Natural killer cell treated with Interleukin-12 subunit alpha and Interleukin-12 subunit beta and Interleukin-15 and Interleukin-18, amount 100 ng/mL, for 72 hours (primary cell): ENCODE measurements around the gene BICD2. TPM values are rescaled to one million over a fixed set of nuclear protein-coding genes. Genes with fewer than 3 reads are reported as not detected.

Experiments
- ATAC-seq, 2 donors: fragments of 150-1000 bp; cut with Tn5 transposase in 1 of 2; sonication (Bioruptor Pico), chemical (Tn5 transposase) in 1 of 2; 2 replicates each; pipeline ENCODE4 v1.10.0; 2021
- DNase-seq: peaks from one replicate; pipeline ENCODE4 v3.0.0; 2022; ENCODE audit warnings: low spot score
- H3K27ac Mint-ChIP-seq, 2 donors: 1 replicate in 1 of 2; 2 replicates in 1 of 2; pipeline ENCODE4 v1.8.0; 2022; ENCODE audit warnings: mixed read lengths in 2 of 2, mild to moderate bottlenecking in 1 of 2, moderate library complexity in 1 of 2
- H3K27me3 Mint-ChIP-seq, 2 donors: 1 replicate in 1 of 2; 2 replicates in 1 of 2; pipeline ENCODE4 v1.8.0; 2022; ENCODE audit warnings: mixed read lengths in 2 of 2
- H3K36me3 Mint-ChIP-seq: one replicate; pipeline ENCODE4 v1.8.0; 2022; ENCODE audit warnings: mixed read lengths
- H3K4me1 Mint-ChIP-seq, 2 donors: 1 replicate in 1 of 2; 2 replicates in 1 of 2; pipeline ENCODE4 v1.8.0; 2022; ENCODE audit warnings: low read depth in 2 of 2, mixed read lengths in 2 of 2, mild to moderate bottlenecking in 1 of 2
- H3K4me3 Mint-ChIP-seq: one replicate; pipeline ENCODE4 v1.8.0; 2022; ENCODE audit warnings: mixed read lengths
- H3K9me3 Mint-ChIP-seq: 2 replicates; pipeline ENCODE4 v1.8.0; 2022; ENCODE audit warnings: mixed read lengths
- total RNA-seq, 2 donors: library from RNA; stranded (reverse); gene quantifications; one replicate each; pipeline ENCODE4 v1.2.3, GENCODE V29; 2022

The BICD2 gene
- total RNA-seq, 2 donors from 2014 or later = 31.8 to 37.9 TPM

DNA sequence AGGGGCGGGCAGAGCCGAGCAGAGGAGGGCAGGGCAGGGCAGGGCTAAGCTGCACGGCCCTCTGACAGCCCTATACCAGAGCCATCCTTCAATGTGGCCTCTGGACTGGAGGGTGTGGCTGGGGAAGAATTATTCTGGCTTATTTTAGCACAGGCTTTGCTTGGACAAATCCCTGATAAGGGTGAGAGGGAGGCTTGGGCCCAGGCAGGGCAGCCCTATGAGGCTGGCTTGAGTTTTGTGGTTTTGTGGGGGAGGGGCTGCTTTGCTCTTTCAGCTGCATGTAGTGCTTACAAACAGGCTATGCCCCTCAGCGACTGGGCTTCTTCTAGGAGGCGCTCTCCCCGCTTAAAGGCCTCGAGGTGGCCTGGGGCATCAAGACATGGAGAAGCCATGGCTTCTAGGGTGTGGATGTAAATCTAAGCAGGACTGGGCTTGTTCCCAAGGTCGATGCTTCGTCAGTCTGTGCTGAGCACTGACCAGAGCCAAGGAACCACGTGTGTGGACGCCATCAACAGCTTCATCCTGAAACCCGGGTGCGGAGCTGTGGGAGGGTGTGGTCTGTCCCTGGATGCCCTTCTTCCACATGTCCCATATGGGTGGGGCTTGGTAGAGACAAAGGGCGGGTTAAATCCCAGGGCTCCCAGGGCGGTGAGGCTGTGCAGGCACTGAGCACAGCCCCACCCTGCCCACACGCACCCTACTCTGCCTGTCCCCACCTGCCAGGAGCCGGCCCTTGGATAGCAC lies 49.0 kb downstream of the BICD2 start:
- no peak for ATAC-seq
- Mint-ChIP-seq H3K36me3 (no peaks in the 10 kb centered on the region), H3K4me1 (peaks cover 10 to 19% of the 10 kb centered on the region in 2 donors), H3K27ac (no peak overlapping the region), H3K4me3 (no peak overlapping the region), H3K9me3 (no peaks in the 10 kb centered on the region), H3K27me3 (no peaks in the 10 kb centered on the region)
- no peak for DNase-seq

DNA sequence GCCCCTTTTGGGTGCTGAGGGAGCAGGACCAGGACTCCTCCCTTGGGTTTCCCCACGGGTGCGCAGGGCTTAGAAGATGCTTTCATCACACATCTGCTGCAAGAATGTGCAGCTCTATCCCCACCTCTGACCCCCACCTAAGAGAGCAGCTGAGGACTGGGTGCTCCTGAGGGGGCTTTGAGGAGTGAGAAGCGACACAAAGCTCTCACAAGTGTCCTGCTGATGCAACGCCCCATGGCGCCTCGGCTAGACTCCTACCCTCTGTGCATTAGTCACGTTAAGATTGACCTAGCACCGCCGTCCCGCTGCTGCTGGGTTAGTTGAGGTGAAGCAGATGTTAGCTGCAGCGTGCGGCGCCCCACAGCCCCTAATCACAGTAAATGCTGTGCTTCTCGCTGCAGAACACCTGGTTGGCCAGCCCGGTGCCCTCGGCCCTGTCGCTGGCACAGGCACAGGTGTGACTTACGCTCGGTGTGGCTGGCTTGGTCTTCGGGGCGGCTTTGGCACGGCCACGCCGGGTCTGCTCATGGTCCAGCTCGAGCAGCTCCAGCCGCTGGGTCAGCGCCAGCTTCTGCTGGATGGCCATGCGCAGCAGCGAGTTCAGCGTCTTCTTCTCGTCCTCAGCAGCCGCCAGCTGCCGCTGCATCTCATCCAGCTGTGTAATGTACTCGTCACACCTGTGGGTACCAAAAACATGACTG lies 49.7 kb downstream of the BICD2 start:
- H3K27me3 Mint-ChIP-seq = no peaks in the 10 kb centered on the region
- no peaks in the 10 kb centered on the region for H3K9me3 Mint-ChIP-seq
- ATAC-seq = no peak
- peaks cover 10 to 18% of the 10 kb centered on the region in 2 donors for H3K4me1 Mint-ChIP-seq
- DNase-seq = no peak
- no peak overlapping the region for H3K27ac Mint-ChIP-seq
- no peak overlapping the region for H3K4me3 Mint-ChIP-seq
- H3K36me3 Mint-ChIP-seq = no peaks in the 10 kb centered on the region

DNA sequence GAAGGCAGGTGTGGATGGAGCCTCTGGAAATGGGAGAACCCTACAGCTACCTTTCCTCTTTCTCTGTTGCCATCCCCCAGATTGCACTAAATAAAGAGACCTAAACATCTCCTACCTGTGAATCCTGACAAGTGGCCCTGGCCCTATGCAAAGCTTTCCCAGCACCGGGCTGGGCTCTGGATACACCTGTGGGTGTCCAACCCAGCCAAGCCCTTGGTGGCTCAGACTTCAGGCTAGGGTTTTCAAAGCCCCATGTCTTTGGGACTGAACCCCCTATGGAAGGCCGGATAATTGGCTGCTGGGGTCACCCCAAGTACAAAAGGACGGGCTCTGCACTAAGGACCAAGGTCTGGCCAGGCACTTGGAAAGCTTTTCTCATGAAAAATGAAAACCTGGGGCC lies 50.6 kb downstream of the BICD2 start:
- ATAC-seq = no peak
- Mint-ChIP-seq H3K27ac (no peak overlapping the region), H3K4me3 (no peak overlapping the region), H3K27me3 (no peaks in the 10 kb centered on the region), H3K4me1 (peaks cover 10 to 18% of the 10 kb centered on the region in 2 donors), H3K9me3 (no peaks in the 10 kb centered on the region), H3K36me3 (no peaks in the 10 kb centered on the region)
- no peak for DNase-seq

DNA sequence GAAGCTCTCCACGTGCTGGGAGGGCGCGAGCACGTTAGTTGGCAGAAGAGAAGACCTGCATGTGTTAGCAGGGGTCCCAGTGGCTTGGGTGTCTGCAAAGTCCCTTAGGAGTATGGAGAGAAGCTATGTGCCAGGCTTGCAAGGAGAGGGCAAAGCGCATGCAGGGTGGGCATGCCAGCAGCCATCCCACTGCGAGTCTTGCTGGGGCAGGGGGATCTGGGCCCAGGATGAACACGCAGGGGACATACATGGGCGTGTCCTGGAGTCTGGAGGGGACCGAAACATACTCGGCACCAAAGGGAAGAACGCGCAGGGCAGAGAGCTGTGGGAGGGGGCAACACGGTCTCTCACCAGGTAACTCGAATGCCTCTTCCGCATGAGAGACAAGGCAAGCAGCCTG lies 51.1 kb downstream of the BICD2 start:
- DNase-seq = no peak
- H3K36me3 Mint-ChIP-seq = no peaks in the 10 kb centered on the region

DNA sequence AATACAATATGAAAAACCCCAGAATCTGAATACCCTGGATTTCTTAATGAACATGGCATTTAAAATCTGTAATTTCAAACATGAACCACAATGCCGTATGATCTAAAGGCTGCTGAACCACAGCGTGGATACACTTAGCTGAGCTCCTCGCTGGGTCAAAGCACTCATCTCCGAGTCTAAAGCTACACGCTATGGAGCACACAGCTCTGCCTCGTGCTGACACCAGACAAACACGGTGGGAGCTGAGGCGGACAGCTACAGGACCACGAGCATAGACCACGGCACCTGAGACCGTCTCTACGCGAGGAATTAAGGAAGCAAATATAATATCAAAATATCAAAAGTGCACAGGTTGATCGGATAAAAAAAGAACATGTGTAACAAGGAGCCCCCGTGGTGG lies 51.9 kb downstream of the BICD2 start:
- DNase-seq = no peak
- H3K4me1 Mint-ChIP-seq = peaks cover 10 to 18% of the 10 kb centered on the region in 2 donors
- H3K4me3 Mint-ChIP-seq = peak overlapping the region; percentile 53
- H3K27ac Mint-ChIP-seq = peak overlapping the region; percentile 55 to 71
- ATAC-seq = no peak
- no peaks in the 10 kb centered on the region for H3K9me3 Mint-ChIP-seq
- no peaks in the 10 kb centered on the region for H3K27me3 Mint-ChIP-seq
- H3K36me3 Mint-ChIP-seq = no peaks in the 10 kb centered on the region

More for the DNA sequence above, 51.1 kb downstream of the BICD2 start:
- Mint-ChIP-seq H3K27me3 (no peaks in the 10 kb centered on the region), H3K4me3 (no peak overlapping the region), H3K9me3 (no peaks in the 10 kb centered on the region), H3K4me1 (peaks cover 10 to 18% of the 10 kb centered on the region in 2 donors), H3K27ac (peak overlapping the region in 1 of 2 donors; percentile 71)
- no peak for ATAC-seq

DNA sequence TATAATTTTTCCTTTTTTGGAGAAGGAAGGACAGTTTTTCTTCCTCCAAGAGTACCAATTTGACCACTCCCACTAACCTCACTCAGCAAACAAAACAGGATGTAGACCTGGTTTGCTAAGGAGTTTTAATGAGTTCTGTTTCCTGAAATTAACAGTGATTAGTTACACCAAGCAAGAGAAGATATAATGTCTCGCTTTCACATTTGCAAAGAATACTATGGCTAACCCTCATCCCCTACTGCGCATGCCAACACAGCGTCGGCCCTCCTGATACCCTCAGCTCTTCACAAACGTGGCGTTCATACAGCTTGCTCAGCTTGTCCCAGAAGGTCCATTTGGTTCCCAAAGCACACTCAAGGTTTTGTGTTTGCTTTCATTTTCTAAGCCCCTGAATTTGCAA lies 52.8 kb downstream of the BICD2 start:
- Mint-ChIP-seq H3K9me3 (no peaks in the 10 kb centered on the region), H3K4me3 (peak overlapping the region; percentile 53), H3K36me3 (no peaks in the 10 kb centered on the region), H3K27me3 (no peaks in the 10 kb centered on the region), H3K27ac (peak overlapping the region; percentile 55 to 71), H3K4me1 (peaks cover 13 to 18% of the 10 kb centered on the region in 2 donors)
- ATAC-seq (peak in 1 of 2 donors; percentile 37), DNase-seq (no peak)

DNA sequence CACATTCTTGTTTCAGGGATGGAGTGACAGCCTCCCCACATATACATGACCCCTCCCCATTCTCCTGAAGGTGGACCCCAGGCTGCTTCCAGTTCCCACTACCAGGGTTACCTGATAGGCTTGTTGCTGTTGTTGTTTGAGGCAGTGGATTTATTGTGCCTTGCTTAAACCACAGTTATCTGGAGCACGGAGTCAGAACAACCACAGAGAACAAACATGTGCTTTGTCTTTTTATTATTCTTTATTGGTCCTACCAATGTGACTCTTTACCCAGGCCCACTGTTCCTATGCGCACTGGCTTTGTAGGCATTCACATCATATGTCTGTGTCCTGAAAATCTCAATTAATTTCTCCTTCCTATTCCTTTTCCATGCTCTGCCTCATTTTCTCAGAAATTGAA lies 53.5 kb downstream of the BICD2 start:
- Mint-ChIP-seq H3K36me3 (no peaks in the 10 kb centered on the region), H3K27ac (peak overlapping the region; percentile 55 to 71), H3K27me3 (no peaks in the 10 kb centered on the region), H3K4me3 (no peak overlapping the region), H3K4me1 (peaks cover 15 to 21% of the 10 kb centered on the region in 2 donors), H3K9me3 (no peaks in the 10 kb centered on the region)
- ATAC-seq = no peak
- DNase-seq = no peak

DNA sequence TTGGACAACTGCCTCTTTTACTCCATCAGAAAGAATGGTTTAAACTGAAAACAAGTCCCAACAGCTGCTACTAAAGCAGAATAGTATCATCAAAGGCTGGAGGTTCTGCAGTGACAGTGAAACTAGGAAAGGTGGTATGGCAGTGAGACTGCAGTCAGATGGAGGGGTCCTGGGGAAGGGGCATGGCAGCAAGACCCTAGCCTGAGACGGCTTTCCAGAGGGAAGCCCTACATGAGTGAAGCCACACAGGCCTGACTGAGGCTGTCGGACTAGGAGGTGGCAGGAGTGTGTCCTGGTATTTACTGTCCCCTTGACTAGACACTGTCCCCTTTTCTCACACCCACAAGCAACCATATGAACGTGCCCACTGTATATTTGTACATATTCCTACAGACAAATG lies 54.3 kb downstream of the BICD2 start:
- Mint-ChIP-seq H3K4me3 (no peak overlapping the region), H3K27me3 (no peaks in the 10 kb centered on the region), H3K9me3 (no peaks in the 10 kb centered on the region), H3K4me1 (peaks cover 17 to 24% of the 10 kb centered on the region in 2 donors), H3K27ac (no peak overlapping the region), H3K36me3 (no peaks in the 10 kb centered on the region)
- no peak for DNase-seq
- no peak for ATAC-seq

DNA sequence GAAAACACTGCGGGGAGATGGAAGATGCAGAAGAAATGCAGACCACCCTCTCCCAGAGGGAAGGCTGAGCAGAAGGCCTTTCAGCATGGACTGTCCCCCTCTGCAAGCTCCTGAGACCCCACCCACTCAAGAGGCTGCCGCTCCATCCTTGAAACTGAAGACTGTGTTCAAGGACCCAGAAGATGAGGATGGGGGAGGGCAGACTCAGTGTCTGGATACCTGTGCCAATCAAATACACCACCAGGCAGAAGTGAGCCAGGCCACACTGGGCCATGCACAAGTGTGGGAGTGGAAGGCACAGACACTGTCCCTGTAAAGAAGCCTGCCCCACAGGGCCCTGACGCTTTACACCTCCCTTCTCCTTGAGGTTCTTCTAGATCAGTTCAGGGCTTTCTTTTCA lies 54.7 kb downstream of the BICD2 start:
- DNase-seq = no peak
- H3K9me3 Mint-ChIP-seq = no peaks in the 10 kb centered on the region

DNA sequence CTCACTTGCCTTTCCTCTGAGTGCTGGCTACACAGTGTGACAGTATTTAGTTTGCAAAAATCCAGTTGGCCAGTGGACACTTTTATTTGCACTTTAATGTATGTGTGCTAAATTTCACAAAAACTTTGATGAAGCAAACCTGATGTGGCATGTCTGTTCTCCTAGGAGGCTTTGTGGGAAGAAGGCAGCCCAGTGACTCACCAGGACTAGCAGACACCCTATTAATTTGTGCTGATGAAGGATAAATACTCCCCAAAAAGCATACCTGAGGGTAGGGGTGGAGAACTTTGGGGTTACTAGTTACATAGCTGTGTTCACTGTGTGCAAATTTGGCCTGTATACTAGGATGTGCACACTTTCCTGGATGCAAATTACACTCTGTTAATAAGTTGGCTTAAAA lies 55.4 kb downstream of the BICD2 start:
- ATAC-seq (no peak), DNase-seq (no peak)
- Mint-ChIP-seq H3K27ac (no peak overlapping the region), H3K4me1 (peaks cover 17 to 24% of the 10 kb centered on the region in 2 donors), H3K27me3 (no peaks in the 10 kb centered on the region), H3K9me3 (no peaks in the 10 kb centered on the region), H3K36me3 (no peaks in the 10 kb centered on the region), H3K4me3 (no peak overlapping the region)

More for the DNA sequence above, 54.7 kb downstream of the BICD2 start:
- no peak for ATAC-seq
- H3K36me3 Mint-ChIP-seq = no peaks in the 10 kb centered on the region
- H3K27me3 Mint-ChIP-seq = no peaks in the 10 kb centered on the region
- H3K4me1 Mint-ChIP-seq = peaks cover 17 to 24% of the 10 kb centered on the region in 2 donors
- no peak overlapping the region for H3K27ac Mint-ChIP-seq
- H3K4me3 Mint-ChIP-seq = no peak overlapping the region

DNA sequence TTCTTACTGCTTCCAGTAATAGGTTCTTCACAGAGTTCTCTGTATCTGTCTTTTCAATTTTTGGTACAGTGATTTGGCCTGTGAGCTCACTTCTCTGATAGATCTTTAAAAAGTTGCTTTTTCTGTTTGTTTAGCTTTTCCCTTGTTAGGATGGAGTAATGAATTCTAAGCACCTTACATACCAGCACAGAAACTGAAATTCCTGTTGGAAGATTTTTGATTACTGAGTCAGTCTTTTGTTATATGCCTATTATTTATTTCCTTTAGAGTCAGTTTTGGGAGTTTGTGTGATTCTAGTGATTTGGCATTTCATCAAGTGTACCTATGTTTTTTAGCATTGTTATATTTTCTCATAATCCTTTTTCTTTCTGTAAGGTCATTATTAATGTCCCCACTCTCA lies 57.1 kb downstream of the BICD2 start:
- H3K4me3 Mint-ChIP-seq = no peak overlapping the region
- peaks cover 4% of the 10 kb centered on the region for H3K36me3 Mint-ChIP-seq

DNA sequence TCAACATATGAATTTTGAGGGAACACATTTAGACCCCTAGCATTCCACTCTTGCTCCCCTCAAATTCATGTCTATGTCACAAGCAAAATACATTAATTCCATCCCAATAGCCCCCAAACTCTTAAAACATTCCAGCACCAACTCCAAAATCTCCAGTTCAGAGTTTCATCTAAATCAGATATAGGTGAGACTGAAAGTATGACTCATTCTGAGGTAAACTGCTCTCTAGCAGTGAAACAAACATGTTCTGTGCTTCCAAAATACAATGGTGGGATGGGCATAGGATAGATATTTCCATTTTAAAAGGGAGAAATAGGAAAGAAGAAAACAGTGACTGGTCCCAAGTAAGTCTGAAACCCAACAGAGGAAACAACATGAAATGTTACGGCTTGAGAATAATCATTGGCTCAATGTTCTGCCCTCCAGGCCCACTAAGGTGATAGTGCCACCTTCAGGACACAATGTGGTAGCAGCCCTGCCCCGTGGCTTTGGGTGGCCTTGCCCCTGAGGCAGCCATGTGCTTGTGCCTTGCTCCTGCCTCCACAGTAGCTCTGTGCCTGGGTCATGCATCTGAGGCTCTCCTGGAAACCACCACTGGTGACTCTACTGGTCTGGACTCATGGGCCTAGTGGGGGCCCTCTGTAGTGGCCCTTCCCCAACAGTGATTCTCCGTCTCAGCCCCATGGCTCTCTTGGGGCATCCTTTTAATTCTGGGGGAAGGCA lies 58.3 kb downstream of the BICD2 start:
- Mint-ChIP-seq H3K36me3 (peaks cover 4% of the 10 kb centered on the region), H3K27ac (peak overlapping the region in 1 of 2 donors; percentile 12), H3K4me3 (no peak overlapping the region), H3K9me3 (no peaks in the 10 kb centered on the region), H3K4me1 (peaks cover 8% of the 10 kb centered on the region in 2 donors), H3K27me3 (no peaks in the 10 kb centered on the region)
- ATAC-seq = peak in 1 of 2 donors; percentile 75
- DNase-seq = no peak

More for the DNA sequence above, 57.1 kb downstream of the BICD2 start:
- Mint-ChIP-seq H3K4me1 (peaks cover 15 to 19% of the 10 kb centered on the region in 2 donors), H3K9me3 (no peaks in the 10 kb centered on the region), H3K27me3 (no peaks in the 10 kb centered on the region), H3K27ac (no peak overlapping the region)
- ATAC-seq (no peak), DNase-seq (no peak)

DNA sequence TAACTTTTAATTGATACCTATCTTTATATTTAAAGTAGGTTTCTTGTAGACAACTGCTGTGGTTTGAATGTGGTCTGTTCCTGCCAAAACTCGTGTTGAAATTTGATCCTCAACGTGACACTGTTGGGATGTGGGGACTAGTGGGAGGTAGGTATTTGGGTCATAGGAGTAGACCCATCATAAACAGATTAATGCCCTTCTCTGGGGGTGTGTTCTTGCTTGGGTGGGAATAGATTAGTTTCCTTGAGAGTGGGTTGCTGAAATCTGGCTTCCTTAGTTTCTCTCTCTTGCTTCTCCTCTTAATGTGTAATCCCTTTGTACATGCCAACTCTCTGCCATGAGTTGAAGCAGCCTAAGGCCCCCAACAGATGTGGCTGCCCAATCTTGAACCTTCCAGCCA lies 60.1 kb downstream of the BICD2 start:
- H3K4me3 Mint-ChIP-seq = no peak overlapping the region

DNA sequence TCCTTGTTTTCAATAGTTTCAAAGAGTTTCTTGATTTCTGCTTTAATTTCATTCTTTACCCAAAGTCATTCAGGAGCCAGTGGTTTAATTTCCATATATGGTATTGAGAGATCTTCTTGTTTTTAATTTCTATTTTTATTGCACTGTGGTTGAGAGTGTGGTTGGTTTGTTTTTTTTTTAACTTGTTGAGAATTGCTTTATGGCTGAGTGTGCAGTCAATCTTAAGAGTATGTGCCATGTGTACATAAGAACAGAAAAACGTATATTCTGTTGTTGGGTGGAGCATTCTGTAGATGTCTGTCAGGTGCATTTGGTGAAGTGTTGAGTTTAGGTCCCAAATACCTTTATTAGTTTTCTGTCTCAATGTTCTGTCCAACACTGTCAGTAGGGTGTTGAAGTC lies 68.0 kb downstream of the BICD2 start:
- H3K4me3 Mint-ChIP-seq = no peak overlapping the region
- peak overlapping the region in 1 of 2 donors; percentile 6 for H3K27ac Mint-ChIP-seq

More for the DNA sequence above, 60.1 kb downstream of the BICD2 start:
- ATAC-seq (no peak), DNase-seq (no peak)
- Mint-ChIP-seq H3K27me3 (no peaks in the 10 kb centered on the region), H3K4me1 (peaks cover 6 to 8% of the 10 kb centered on the region in 2 donors), H3K27ac (no peak overlapping the region), H3K9me3 (no peaks in the 10 kb centered on the region), H3K36me3 (peaks cover 4% of the 10 kb centered on the region)

More for the DNA sequence above, 68.0 kb downstream of the BICD2 start:
- DNase-seq (no peak), ATAC-seq (no peak)
- Mint-ChIP-seq H3K4me1 (peaks cover 0 to 10% of the 10 kb centered on the region in 2 donors), H3K27me3 (peaks cover 5 to 7% of the 10 kb centered on the region in 2 donors), H3K36me3 (peaks cover 43% of the 10 kb centered on the region), H3K9me3 (peaks cover 38% of the 10 kb centered on the region)
